Measurements from ENCODE around the gene STAC2.

STAC2 gene

DNA sequence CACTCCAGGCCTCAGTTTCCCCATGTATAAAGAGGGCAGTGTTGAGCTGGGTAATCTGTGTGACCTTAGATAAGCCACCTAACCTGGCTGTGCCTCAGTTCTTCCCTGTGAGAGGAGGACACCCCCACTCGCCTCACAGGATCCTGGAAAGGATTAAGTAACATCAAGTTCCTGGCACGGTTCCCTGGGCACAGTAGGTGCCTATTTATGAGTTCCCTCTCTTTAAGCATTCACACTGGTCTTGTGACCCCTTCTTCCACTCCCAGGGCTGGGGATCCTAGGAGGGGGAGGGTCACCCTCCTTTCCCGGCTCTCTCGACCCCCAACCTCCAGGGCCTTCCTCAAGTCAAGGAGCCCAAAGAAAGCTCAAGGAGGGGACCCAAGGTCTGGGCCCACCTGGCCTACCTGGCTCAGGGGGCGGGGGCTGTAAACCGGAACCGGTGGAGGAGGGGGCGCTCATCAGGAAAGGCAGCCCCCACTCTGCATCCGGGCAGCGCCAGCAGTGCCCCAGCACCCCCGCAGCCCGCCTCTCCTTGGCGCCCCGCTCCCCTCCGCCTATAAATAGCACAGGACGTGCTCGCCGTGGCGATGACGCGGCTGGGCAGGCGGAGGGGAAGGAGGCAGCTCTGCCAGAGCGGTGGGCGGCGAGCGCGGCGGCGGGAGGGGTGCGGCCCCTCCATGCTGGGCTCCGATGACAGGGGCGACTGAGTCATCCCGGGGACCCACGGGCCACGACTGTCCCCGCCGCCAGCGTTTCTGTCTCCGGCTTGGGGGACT, 16.2 kb downstream of the STAC2 start:
- H3K4me3 ChIP-seq (ENCODE audit: low read depth, low read length) = no peak overlapping the region; the same call in 1 of the 2 replicates
- TF ChIP-seq, protein P1, sequence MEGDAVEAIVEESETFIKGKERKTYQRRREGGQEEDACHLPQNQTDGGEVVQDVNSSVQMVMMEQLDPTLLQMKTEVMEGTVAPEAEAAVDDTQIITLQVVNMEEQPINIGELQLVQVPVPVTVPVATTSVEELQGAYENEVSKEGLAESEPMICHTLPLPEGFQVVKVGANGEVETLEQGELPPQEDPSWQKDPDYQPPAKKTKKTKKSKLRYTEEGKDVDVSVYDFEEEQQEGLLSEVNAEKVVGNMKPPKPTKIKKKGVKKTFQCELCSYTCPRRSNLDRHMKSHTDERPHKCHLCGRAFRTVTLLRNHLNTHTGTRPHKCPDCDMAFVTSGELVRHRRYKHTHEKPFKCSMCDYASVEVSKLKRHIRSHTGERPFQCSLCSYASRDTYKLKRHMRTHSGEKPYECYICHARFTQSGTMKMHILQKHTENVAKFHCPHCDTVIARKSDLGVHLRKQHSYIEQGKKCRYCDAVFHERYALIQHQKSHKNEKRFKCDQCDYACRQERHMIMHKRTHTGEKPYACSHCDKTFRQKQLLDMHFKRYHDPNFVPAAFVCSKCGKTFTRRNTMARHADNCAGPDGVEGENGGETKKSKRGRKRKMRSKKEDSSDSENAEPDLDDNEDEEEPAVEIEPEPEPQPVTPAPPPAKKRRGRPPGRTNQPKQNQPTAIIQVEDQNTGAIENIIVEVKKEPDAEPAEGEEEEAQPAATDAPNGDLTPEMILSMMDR (IDR thresholded peaks at IDR 0.05; ENCODE audit: insufficient read depth, low read depth, low read length, missing control alignments) = no peak
- no peak for DNase-seq (ENCODE audit: low read depth)

DNA sequence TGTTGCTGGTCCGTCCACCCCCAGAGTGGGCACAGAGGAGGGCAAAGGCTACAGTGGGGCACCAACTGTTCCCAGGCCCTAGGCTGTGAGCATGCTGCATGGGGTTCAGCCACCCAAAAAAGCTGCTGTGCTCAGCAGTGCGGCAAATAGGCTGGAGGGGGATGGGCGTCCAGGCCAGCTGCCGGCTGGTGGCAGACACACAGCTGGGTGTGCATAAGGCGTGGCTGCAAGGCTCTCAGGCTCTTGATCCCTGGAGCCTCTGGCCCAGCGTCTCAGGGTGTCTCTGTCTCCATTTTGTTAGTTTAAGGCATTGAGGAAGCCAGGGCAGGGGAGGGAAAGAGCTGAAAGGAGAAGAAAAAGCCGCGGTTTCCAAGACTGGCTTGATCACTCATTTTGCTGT, 16.9 kb downstream of the STAC2 start:
- DNase-seq (ENCODE audit: low read depth) = peak; percentile 82
- H3K4me3 ChIP-seq (ENCODE audit: low read depth, low read length) = no peak overlapping the region
- TF ChIP-seq, protein P1 (IDR thresholded peaks at IDR 0.05; ENCODE audit: insufficient read depth, low read depth, low read length, missing control alignments) = no peak

DNA sequence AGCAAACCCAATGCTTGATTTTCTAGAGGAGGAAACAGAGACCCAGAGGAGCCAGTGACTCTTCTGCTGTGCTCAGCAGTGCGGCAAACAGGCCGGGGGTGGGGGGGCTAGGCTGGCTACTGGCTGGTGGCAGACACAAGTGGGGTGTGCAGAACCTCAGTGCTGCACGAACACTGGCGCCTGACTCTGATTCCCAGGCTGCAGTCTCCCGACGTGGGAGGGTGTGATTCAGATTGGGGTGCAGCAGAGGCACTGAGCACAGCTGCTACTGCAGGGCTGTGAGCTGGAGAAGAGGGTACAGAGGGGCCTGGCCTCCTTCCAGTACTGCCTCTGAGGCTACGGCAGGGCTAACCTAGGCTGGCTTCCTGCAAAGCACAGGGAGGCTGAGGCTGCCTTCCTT, 17.6 kb downstream of the STAC2 start:
- H3K4me3 ChIP-seq (ENCODE audit: low read depth, low read length) = no peak overlapping the region
- TF ChIP-seq, protein P1 (IDR thresholded peaks at IDR 0.05; ENCODE audit: insufficient read depth, low read depth, low read length, missing control alignments) = no peak
- no peak for DNase-seq (ENCODE audit: low read depth)

DNA sequence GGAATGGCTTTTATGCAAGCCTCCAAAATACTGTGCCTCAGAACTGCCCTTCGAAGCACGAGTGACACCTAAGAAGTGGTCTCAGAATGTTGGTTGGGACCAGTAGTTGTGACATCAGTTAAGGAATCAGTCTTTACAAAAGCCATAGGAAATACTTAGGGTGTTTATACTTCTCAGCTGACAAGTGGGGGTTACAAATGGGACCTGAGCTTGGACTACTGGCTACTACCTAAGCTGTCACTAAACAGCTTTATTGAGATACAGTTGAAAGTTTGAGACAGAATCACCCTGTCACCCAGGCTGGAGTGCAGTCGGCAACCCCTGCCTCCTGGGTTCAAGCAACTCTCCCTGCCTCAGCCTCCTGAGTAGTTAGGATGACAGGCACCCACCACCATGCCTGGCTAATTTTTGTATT, 20.6 kb downstream of the STAC2 start:
- no peak overlapping the region for H3K4me3 ChIP-seq (ENCODE audit: low read depth, low read length)
- DNase-seq (ENCODE audit: low read depth) = peak; percentile 35
- TF ChIP-seq, protein P1 (IDR thresholded peaks at IDR 0.05; ENCODE audit: insufficient read depth, low read depth, low read length, missing control alignments) = no peak

DNA sequence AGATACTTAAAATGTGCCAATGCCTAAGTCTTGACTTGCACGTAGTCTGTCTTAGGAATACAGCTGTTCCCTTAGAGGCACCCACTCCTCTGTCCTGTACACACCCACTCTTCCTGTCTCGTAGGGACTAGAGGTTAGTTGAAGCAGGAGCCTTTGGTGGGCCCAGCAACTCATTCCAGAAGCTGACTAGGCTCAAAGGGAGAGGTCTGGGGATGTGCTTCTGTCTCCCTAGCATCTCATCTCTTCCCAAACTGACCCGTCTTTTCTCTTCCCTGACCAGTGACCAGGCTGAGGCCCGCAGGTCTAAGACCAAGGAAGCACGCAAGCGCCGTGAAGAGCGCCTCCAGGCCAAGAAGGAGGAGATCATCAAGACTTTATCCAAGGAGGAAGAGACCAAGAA, 21.5 kb downstream of the STAC2 start:
- DNase-seq (ENCODE audit: low read depth) = no peak
- no peak overlapping the region for H3K4me3 ChIP-seq (ENCODE audit: low read depth, low read length)
- TF ChIP-seq, protein P1 (IDR thresholded peaks at IDR 0.05; ENCODE audit: insufficient read depth, low read depth, low read length, missing control alignments) = no peak

DNA sequence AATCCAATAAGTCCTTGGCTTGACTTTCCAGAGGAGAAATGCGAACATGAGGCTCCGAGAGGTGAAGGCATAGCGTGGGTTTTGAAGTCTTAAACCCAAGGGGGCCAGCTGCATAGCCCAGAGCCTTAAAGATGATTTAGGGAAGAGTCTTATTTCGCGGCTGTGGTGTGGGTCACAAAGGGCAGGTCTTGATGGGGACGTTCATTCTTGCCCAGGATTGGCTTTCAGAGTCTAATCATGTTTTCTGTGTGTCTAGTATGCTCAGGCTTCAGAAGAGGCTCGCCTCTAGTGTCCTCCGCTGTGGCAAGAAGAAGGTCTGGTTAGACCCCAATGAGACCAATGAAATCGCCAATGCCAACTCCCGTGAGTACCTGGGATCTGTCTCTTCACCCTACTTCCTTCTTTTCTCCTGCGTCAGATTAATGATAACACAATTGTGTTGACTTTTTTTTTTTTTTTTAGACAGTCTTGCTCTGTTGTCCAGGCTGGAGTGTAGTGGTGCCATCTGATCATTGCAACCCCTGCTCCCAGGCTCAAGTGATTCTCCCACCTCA, 24.7 kb downstream of the STAC2 start:
- TF ChIP-seq, protein P1 (IDR thresholded peaks at IDR 0.05; ENCODE audit: insufficient read depth, low read depth, low read length, missing control alignments) = no peak
- H3K4me3 ChIP-seq (ENCODE audit: low read depth, low read length) = peak overlapping the region; percentile 87
- no peak for DNase-seq (ENCODE audit: low read depth)

Measured in GM12865 (cell line).